HepG2 (cell line): ENCODE measurements around the gene PPP6R2. TPM values are rescaled to one million over a fixed set of nuclear protein-coding genes. Genes with fewer than 3 reads are reported as not detected.

Experiments
- ARID2 ChIP-seq: sonication (generic); formaldehyde crosslinking; IDR thresholded peaks from 2 replicates; pipeline ENCODE4 v1.8.1; 2022; ENCODE audit warnings: mild to moderate bottlenecking, missing genetic modification reagents, borderline replicate concordance
- DDIT3 ChIP-seq: sonication (generic); formaldehyde crosslinking; IDR thresholded peaks from 2 replicates; pipeline ENCODE4 v1.4.0; 2020; ENCODE audit warnings: mild to moderate bottlenecking, missing genetic modification reagents
- ETV5 ChIP-seq: IDR thresholded peaks from 2 replicates; pipeline ENCODE4 v1.6.1; 2018; ENCODE audit warnings: missing biosample characterization, missing genetic modification reagents, inconsistent platforms, borderline replicate concordance
- HIVEP1 ChIP-seq: sonication (generic); formaldehyde crosslinking; IDR thresholded peaks from 2 replicates; pipeline ENCODE4 v1.4.0; 2020; ENCODE audit warnings: mild to moderate bottlenecking, missing genetic modification reagents
- MYNN ChIP-seq: sonication (generic); formaldehyde crosslinking; IDR thresholded peaks from 2 replicates; pipeline ENCODE4 v1.4.0; 2020; ENCODE audit warnings: mild to moderate bottlenecking, low read depth, missing genetic modification reagents
- PHB2 ChIP-seq: fragments of 450-650 bp; IDR thresholded peaks from 2 replicates; pipeline ENCODE4 v1.6.1; 2018; ENCODE audit not compliant: partially characterized antibody
- PHF21A ChIP-seq: sonication (generic); formaldehyde crosslinking; IDR thresholded peaks from 2 replicates; pipeline ENCODE4 v1.5.0; 2020; ENCODE audit warnings: mild to moderate bottlenecking, missing genetic modification reagents
- SNAPC5 ChIP-seq: sonication (generic); formaldehyde crosslinking; IDR thresholded peaks from 2 replicates; pipeline ENCODE4 v1.8.1; 2023; ENCODE audit warnings: mild to moderate bottlenecking, missing genetic modification reagents, borderline replicate concordance
- ZBTB2 ChIP-seq: sonication (generic); formaldehyde crosslinking; IDR thresholded peaks from 2 replicates; pipeline ENCODE4 v1.8.0; 2022; ENCODE audit warnings: low read depth, missing genetic modification reagents
- ZFX ChIP-seq: sonication (generic); formaldehyde crosslinking; IDR thresholded peaks from 2 replicates; pipeline ENCODE4 v1.4.0; 2020; ENCODE audit warnings: mild to moderate bottlenecking, low read depth, missing genetic modification reagents, moderate library complexity
- ZNF280B ChIP-seq: sonication (generic); formaldehyde crosslinking; IDR thresholded peaks from 2 replicates; pipeline ENCODE4 v1.5.0; 2020; ENCODE audit warnings: missing genetic modification reagents, mild to moderate bottlenecking, borderline replicate concordance
- ZNF710 ChIP-seq: sonication (generic); formaldehyde crosslinking; IDR thresholded peaks from 2 replicates; pipeline ENCODE4 v1.5.0; 2020; ENCODE audit warnings: mild to moderate bottlenecking, missing genetic modification reagents, borderline replicate concordance
- polyA plus RNA-seq, 8 experiments: library from polyadenylated mRNA; depleted of rRNA in 3 of 8; stranded (reverse) in 7 of 8; unstranded in 1 of 8; fragments of >200 nt; fragmentation: Illumina TruSeq in 4 of 8; extraction: Trizol in 4 of 8; gene quantifications; 2 replicates each; pipeline versions ENCODE4 v1.2.1 to v1.2.3, GENCODE V29; 2011 to 2016; ENCODE audit warnings: low read depth in 4 of 8, missing spikeins in 1 of 8, mixed read lengths in 1 of 8; ENCODE audit not compliant: insufficient read depth in 1 of 8
- total RNA-seq, 5 experiments: library from RNA; depleted of rRNA; stranded (reverse); fragments of >200 nt; fragmentation: Illumina TruSeq; extraction: Trizol; gene quantifications; 2 replicates each; pipeline ENCODE4 v1.2.3, GENCODE V29; 2016; ENCODE audit warnings: low read depth in 1 of 5
- TF ChIP-seq, protein P1 (sequence below): sonication (generic); formaldehyde crosslinking; IDR thresholded peaks from 2 replicates; pipeline ENCODE4 v1.4.0; 2020; ENCODE audit warnings: missing genetic modification reagents
- TF ChIP-seq, protein P2 (sequence below): IDR thresholded peaks from 2 replicates; pipeline ENCODE4 v1.6.1; 2016; ENCODE audit warnings: missing compliant biosample characterization, missing genetic modification reagents, borderline replicate concordance

PPP6R2 gene
- total and polyA plus RNA-seq, 2 of the 13 experiments (the other 11 are each of a cell fraction or from before 2014, with no cell fraction given), result 55.0 to 102 TPM

- TF ChIP-seq, protein P1, sequence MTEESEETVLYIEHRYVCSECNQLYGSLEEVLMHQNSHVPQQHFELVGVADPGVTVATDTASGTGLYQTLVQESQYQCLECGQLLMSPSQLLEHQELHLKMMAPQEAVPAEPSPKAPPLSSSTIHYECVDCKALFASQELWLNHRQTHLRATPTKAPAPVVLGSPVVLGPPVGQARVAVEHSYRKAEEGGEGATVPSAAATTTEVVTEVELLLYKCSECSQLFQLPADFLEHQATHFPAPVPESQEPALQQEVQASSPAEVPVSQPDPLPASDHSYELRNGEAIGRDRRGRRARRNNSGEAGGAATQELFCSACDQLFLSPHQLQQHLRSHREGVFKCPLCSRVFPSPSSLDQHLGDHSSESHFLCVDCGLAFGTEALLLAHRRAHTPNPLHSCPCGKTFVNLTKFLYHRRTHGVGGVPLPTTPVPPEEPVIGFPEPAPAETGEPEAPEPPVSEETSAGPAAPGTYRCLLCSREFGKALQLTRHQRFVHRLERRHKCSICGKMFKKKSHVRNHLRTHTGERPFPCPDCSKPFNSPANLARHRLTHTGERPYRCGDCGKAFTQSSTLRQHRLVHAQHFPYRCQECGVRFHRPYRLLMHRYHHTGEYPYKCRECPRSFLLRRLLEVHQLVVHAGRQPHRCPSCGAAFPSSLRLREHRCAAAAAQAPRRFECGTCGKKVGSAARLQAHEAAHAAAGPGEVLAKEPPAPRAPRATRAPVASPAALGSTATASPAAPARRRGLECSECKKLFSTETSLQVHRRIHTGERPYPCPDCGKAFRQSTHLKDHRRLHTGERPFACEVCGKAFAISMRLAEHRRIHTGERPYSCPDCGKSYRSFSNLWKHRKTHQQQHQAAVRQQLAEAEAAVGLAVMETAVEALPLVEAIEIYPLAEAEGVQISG (CRISPR knock-in tag), result peak; percentile 18; the same call in 1 of the 2 replicates
- TF ChIP-seq PHB2, result no peak
- TF ChIP-seq MYNN, result no peak
- TF ChIP-seq ARID2 (CRISPR knock-in tag), result no peak
- TF ChIP-seq, protein P2, sequence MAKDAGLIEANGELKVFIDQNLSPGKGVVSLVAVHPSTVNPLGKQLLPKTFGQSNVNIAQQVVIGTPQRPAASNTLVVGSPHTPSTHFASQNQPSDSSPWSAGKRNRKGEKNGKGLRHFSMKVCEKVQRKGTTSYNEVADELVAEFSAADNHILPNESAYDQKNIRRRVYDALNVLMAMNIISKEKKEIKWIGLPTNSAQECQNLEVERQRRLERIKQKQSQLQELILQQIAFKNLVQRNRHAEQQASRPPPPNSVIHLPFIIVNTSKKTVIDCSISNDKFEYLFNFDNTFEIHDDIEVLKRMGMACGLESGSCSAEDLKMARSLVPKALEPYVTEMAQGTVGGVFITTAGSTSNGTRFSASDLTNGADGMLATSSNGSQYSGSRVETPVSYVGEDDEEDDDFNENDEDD (CRISPR knock-in tag), result no peak
- no peak for TF ChIP-seq SNAPC5 (CRISPR knock-in tag)
- no peak for TF ChIP-seq PHF21A
- 0 out of 2 replicates have a peak, but pooled peaks have one; percentile 7 for TF ChIP-seq ZNF280B
- TF ChIP-seq ZNF710 (CRISPR knock-in tag), result 0 out of 2 replicates have a peak, but pooled peaks have one; percentile 34
- TF ChIP-seq ETV5, result 0 out of 2 replicates have a peak, but pooled peaks have one; percentile 5
- TF ChIP-seq DDIT3, result no peak
- 0 out of 2 replicates have a peak, but pooled peaks have one; percentile 35 for TF ChIP-seq HIVEP1 (CRISPR knock-in tag)
- TF ChIP-seq ZFX (CRISPR knock-in tag), result 0 out of 2 replicates have a peak, but pooled peaks have one; percentile 13
- TF ChIP-seq ZBTB2 (CRISPR knock-in tag), result no peak
Observed at GRCh38 chr22:50304528-50305392, 38.4 kb upstream of the PPP6R2 start (continued).
